GM23338 (cell line): ENCODE results near the gene INTS6. TPM values are rescaled to one million over a fixed set of nuclear protein-coding genes. Genes with fewer than 3 reads are reported as not detected.

ENCODE experiments used
- ATAC-seq: fragments of 200-7000 bp; cut with Tn5 transposase; 3 replicates; pipeline ENCODE4 v1.9.1; 2020
- DNase-seq: peaks from one replicate; pipeline ENCODE4 v3.0.0-alpha.2; 2015; ENCODE audit warnings: low spot score
- H2AFZ ChIP-seq: fragments of 200-600 bp; sonication (generic); 2 replicates; pipeline ENCODE4 v1.8.0; 2016; ENCODE audit warnings: antibody characterized with exemption, mild to moderate bottlenecking, moderate library complexity
- H3F3A ChIP-seq: fragments of 200-600 bp; sonication (generic); replicated peaks from 2 replicates; pipeline ENCODE4 v1.8.0; 2017; ENCODE audit warnings: antibody characterized with exemption, mixed run types, low read depth
- H3K27ac ChIP-seq: fragments of 200-600 bp; sonication (generic); 2 replicates; pipeline ENCODE4 v1.6.1; 2016; ENCODE audit warnings: low read depth
- H3K27me3 ChIP-seq: fragments of 200-600 bp; sonication (generic); 2 replicates; pipeline ENCODE4 v1.8.0; 2016; ENCODE audit warnings: mild to moderate bottlenecking, mixed run types, moderate library complexity; ENCODE audit not compliant: insufficient read depth
- H3K36me3 ChIP-seq: fragments of 200-600 bp; sonication (generic); 2 replicates; pipeline ENCODE4 v1.8.0; 2016; ENCODE audit warnings: mild to moderate bottlenecking; ENCODE audit not compliant: insufficient read depth
- H3K4me1 ChIP-seq: fragments of 200-600 bp; sonication (generic); 2 replicates; pipeline ENCODE4 v1.8.0; 2016; ENCODE audit warnings: mild to moderate bottlenecking, moderate library complexity; ENCODE audit not compliant: insufficient read depth
- H3K4me2 ChIP-seq: fragments of 200-600 bp; sonication (generic); 2 replicates; pipeline ENCODE4 v1.7.1; 2017; ENCODE audit warnings: mixed run types
- H3K4me3 ChIP-seq: fragments of 200-600 bp; sonication (generic); 2 replicates; pipeline ENCODE4 v1.6.1; 2016; ENCODE audit warnings: mixed run types
- H3K79me2 ChIP-seq: fragments of 200-600 bp; sonication (generic); replicated peaks from 2 replicates; pipeline ENCODE4 v1.8.0; 2017; ENCODE audit warnings: mild to moderate bottlenecking; ENCODE audit not compliant: insufficient read depth
- H3K9me2 ChIP-seq: fragments of 200-600 bp; sonication (generic); 2 replicates; pipeline ENCODE4 v1.8.0; 2017; ENCODE audit not compliant: insufficient read depth
- H4K20me1 ChIP-seq: fragments of 200-600 bp; sonication (generic); replicated peaks from 2 replicates; pipeline ENCODE4 v1.8.0; 2017; ENCODE audit warnings: mild to moderate bottlenecking; ENCODE audit not compliant: insufficient read depth
- H3K27ac Mint-ChIP-seq: 2 replicates; pipeline ENCODE4 v1.8.0; 2020; ENCODE audit warnings: inconsistent platforms, mild to moderate bottlenecking, moderate library complexity, mixed read lengths
- H3K27me3 Mint-ChIP-seq: 3 replicates; pipeline ENCODE4 v1.8.0; 2022; ENCODE audit warnings: low read depth, mild to moderate bottlenecking, moderate library complexity, mixed read lengths, inconsistent platforms; ENCODE audit not compliant: insufficient read depth, poor library complexity
- H3K36me3 Mint-ChIP-seq: 3 replicates; pipeline ENCODE4 v1.8.0; 2021; ENCODE audit warnings: low read depth, mild to moderate bottlenecking, inconsistent platforms, moderate library complexity, mixed read lengths
- H3K4me1 Mint-ChIP-seq: 3 replicates; pipeline ENCODE4 v1.8.0; 2020; ENCODE audit warnings: mild to moderate bottlenecking, inconsistent platforms, mixed read lengths
- H3K4me3 Mint-ChIP-seq: 3 replicates; pipeline ENCODE4 v1.8.0; 2021; ENCODE audit warnings: moderate library complexity, mild to moderate bottlenecking, inconsistent platforms, mixed read lengths
- H3K9me3 Mint-ChIP-seq: 3 replicates; pipeline ENCODE4 v1.8.0; 2020; ENCODE audit warnings: moderate library complexity, mild to moderate bottlenecking, inconsistent platforms, mixed read lengths
- CREB1 ChIP-seq: fragments of 250-450 bp; sonication (Bioruptor Pico); IDR thresholded peaks from 2 replicates; pipeline ENCODE4 v1.5.0; 2020; ENCODE audit warnings: low read depth, mild to moderate bottlenecking, moderate library complexity
- EZH2phosphoT487 ChIP-seq: fragments of 200-600 bp; sonication (generic); IDR thresholded peaks from one replicate; pipeline ENCODE4 v1.8.1; 2018; ENCODE audit warnings: antibody characterized with exemption; ENCODE audit not compliant: unreplicated experiment
- STAT1 ChIP-seq: IDR thresholded peaks from one replicate; pipeline ENCODE4 v1.6.1; 2016; ENCODE audit warnings: antibody characterized with exemption; ENCODE audit not compliant: unreplicated experiment
- polyA plus RNA-seq: library from polyadenylated mRNA; unstranded; fragments of >200 nt; fragmentation: Nextera tagmentation; extraction: Ambion mirVana; gene quantifications from 2 replicates; pipeline ENCODE4 v1.2.1, GENCODE V29; 2016
- total RNA-seq: library from RNA; depleted of rRNA; stranded (reverse); fragments of >200 nt; shearing (Covaris generic); gene quantifications from 2 replicates; pipeline ENCODE4 v1.2.3, GENCODE V29; 2014
- TF ChIP-seq, protein P1 (sequence below), 2 experiments: fragments of 200-600 bp in 1 of 2; sonication (generic) in 1 of 2; conservative IDR thresholded peaks; 2 replicates each; pipeline versions ENCODE4 v1.5.1 to v1.6.1; 2016 to 2017; ENCODE audit warnings: antibody characterized with exemption in 2 of 2, low read depth in 2 of 2, mild to moderate bottlenecking in 2 of 2, moderate library complexity in 1 of 2

INTS6 gene
- total and polyA plus RNA-seq, 2 experiments from 2014 or later, result 24.8 to 38.6 TPM

DNA sequence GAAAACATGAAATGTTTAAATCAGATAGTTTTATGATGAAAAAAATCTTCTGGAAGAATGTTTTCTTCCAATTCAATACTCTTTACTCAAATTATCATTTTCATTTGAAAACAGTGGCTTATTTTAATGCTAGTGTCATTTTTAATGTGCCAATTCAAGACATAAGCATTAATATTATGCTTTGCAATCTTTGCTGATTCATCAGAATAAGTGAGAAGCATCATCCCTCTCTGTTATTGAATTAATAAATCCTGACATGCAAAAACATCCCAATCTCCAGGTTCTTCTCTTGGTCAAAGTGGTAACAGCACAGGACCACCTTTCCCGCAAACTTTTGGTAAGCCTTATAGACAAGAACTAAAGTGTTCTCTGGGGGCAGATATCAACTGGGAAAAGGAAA is 3.8 kb downstream of the INTS6 start:
- peaks cover 14% of the 10 kb centered on the region for H3K79me2 ChIP-seq
- Mint-ChIP-seq H3K36me3 (peaks cover 33% of the 10 kb centered on the region; the same call in 2 of the 3 replicates), H3K27me3 (peaks cover 7% of the 10 kb centered on the region), H3K4me1 (peaks cover 34% of the 10 kb centered on the region), H3K27ac (0 out of 2 replicates have a peak overlapping the region, but pooled peaks have one; percentile 60), H3K4me3 (peak overlapping the region; percentile 23; the same call in 1 of the 3 replicates), H3K9me3 (no peaks in the 10 kb centered on the region)
- H3K27ac ChIP-seq, result no peak overlapping the region
- no peak overlapping the region for H3K4me3 ChIP-seq
- H3K4me2 ChIP-seq, result no peak overlapping the region
- ATAC-seq (no peak), DNase-seq (no peak)
- H3K27me3 ChIP-seq, result no peaks in the 10 kb centered on the region
- 0 out of 2 replicates have a peak, but pooled peaks cover 8% of the 10 kb centered on the region for H4K20me1 ChIP-seq
- H2AFZ ChIP-seq, result no peak overlapping the region
- H3F3A ChIP-seq, result peaks cover 4% of the 10 kb centered on the region; the same call in 1 of the 2 replicates
- peaks cover 26% of the 10 kb centered on the region; the same call in 1 of the 2 replicates for H3K36me3 ChIP-seq
- no peaks in the 10 kb centered on the region for H3K9me2 ChIP-seq
- no peak for TF ChIP-seq CREB1 (CRISPR knock-in tag)
- TF ChIP-seq, protein P1, sequence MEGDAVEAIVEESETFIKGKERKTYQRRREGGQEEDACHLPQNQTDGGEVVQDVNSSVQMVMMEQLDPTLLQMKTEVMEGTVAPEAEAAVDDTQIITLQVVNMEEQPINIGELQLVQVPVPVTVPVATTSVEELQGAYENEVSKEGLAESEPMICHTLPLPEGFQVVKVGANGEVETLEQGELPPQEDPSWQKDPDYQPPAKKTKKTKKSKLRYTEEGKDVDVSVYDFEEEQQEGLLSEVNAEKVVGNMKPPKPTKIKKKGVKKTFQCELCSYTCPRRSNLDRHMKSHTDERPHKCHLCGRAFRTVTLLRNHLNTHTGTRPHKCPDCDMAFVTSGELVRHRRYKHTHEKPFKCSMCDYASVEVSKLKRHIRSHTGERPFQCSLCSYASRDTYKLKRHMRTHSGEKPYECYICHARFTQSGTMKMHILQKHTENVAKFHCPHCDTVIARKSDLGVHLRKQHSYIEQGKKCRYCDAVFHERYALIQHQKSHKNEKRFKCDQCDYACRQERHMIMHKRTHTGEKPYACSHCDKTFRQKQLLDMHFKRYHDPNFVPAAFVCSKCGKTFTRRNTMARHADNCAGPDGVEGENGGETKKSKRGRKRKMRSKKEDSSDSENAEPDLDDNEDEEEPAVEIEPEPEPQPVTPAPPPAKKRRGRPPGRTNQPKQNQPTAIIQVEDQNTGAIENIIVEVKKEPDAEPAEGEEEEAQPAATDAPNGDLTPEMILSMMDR (conservative IDR thresholded peaks at IDR 0.05; ENCODE audit: low read depth in 2 of 2), result no peak
- H3K4me1 ChIP-seq, result peaks cover 7% of the 10 kb centered on the region

DNA sequence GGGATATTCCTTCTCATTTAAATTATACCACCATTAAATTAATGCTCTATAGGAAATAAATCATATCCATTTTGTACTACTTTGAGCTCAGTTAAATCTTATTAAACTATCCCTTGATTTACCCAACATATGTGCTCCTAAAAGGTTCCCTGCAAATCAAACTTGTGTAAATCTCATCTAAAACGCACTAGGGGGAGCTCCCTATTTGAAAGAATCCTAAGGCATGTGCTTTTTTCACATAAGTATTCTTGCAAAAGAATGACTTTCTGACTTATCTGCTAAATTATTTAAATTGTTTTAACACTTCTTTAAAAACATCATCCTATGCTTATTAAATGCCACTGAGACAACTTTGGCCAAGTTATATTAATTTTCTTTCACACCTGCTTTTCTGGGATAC is 7.9 kb downstream of the INTS6 start:
- H3K27me3 Mint-ChIP-seq, result peaks cover 4% of the 10 kb centered on the region

More for the DNA sequence above, 7.9 kb downstream of the INTS6 start:
- H3K27ac ChIP-seq, result no peak overlapping the region
- no peaks in the 10 kb centered on the region for H3K9me3 Mint-ChIP-seq
- H3K36me3 Mint-ChIP-seq, result peaks cover 17% of the 10 kb centered on the region; the same call in 2 of the 3 replicates
- H3K36me3 ChIP-seq, result peaks cover 18% of the 10 kb centered on the region; the same call in 1 of the 2 replicates
- TF ChIP-seq EZH2phosphoT487 (no peak), STAT1 (no peak)
- TF ChIP-seq, protein P1 (conservative IDR thresholded peaks at IDR 0.05; ENCODE audit: low read depth in 2 of 2), result peak; percentile 53 to 61
- no peak overlapping the region for H3K4me3 ChIP-seq
- DNase-seq (peak; percentile 52), ATAC-seq (peak; percentile 45; the same call in 2 of the 3 replicates)
- H3F3A ChIP-seq, result no peaks in the 10 kb centered on the region
- no peak overlapping the region for H3K4me2 ChIP-seq
- H3K27ac Mint-ChIP-seq, result no peak overlapping the region
- H2AFZ ChIP-seq, result no peak overlapping the region
- no peaks in the 10 kb centered on the region for H3K79me2 ChIP-seq
- H4K20me1 ChIP-seq, result 0 out of 2 replicates have a peak, but pooled peaks cover 8% of the 10 kb centered on the region
- H3K4me1 ChIP-seq, result no peaks in the 10 kb centered on the region; the same call in 1 of the 2 replicates
- no peaks in the 10 kb centered on the region for H3K9me2 ChIP-seq
- H3K4me1 Mint-ChIP-seq, result peaks cover 23% of the 10 kb centered on the region
- no peak overlapping the region for H3K4me3 Mint-ChIP-seq
- no peaks in the 10 kb centered on the region for H3K27me3 ChIP-seq
